Endothelial cell of umbilical vein (primary cell): Measurements from ENCODE around the gene SMS. TPM values are rescaled to one million over a fixed set of nuclear protein-coding genes. Genes with fewer than 3 reads are reported as not detected.

ENCODE experiments used
- BruUV-seq: library from RNA; stranded (reverse); fragments of 400-500 nt; replicated peaks from 2 replicates; lab custom pipeline; 2021; lab: Mats Ljungman, UMichigan
- CTCF ChIA-PET: fragments of 300-600, 350-600 bp; sonication (Branson Sonifier 250); formaldehyde crosslinking; loops from one replicate; lab custom pipeline; 2021; ENCODE audit warnings: antibody characterized with exemption, inconsistent platforms; lab: Charles Lee
- POLR2A ChIA-PET: fragments of 300-600, 350-600 bp; sonication (Branson Sonifier 250); formaldehyde crosslinking; loops from one replicate; lab custom pipeline; 2021; ENCODE audit warnings: antibody characterized with exemption, inconsistent platforms; lab: Charles Lee
- DNase-seq: peaks from one replicate; pipeline ENCODE4 v3.0.0-alpha.2; 2011; ENCODE audit warnings: low read depth, low spot score
- FAIRE-seq: peaks from 2 replicates; lab custom pipeline; 2011; peaks lifted over from hg19 to GRCh38; lab: Jason Lieb, UNC
- H2AFZ ChIP-seq: 2 replicates; pipeline ENCODE4 v1.6.0; 2012; ENCODE audit warnings: low read depth, low read length, control low read depth, inconsistent platforms
- H3K27ac ChIP-seq: 2 replicates; pipeline ENCODE4 v1.5.1; 2011; ENCODE audit warnings: low read depth, mild to moderate bottlenecking, control low read depth, low read length, moderate library complexity; ENCODE audit not compliant: insufficient read depth
- H3K27me3 ChIP-seq, 2 experiments: 2 replicates each; pipeline versions ENCODE4 v1.6.0 to v1.6.1; 2011; ENCODE audit warnings: low read length in 2 of 2, mixed read lengths in 1 of 2; ENCODE audit not compliant: control insufficient read depth in 2 of 2, insufficient read depth in 2 of 2
- H3K36me3 ChIP-seq, 2 experiments: 2 replicates in 1 of 2; 3 replicates in 1 of 2; pipeline ENCODE4 v1.5.1; 2011; ENCODE audit warnings: low read length in 2 of 2, mild to moderate bottlenecking in 1 of 2, moderate library complexity in 1 of 2; ENCODE audit not compliant: control insufficient read depth in 2 of 2, insufficient read depth in 2 of 2; ENCODE audit errors: extremely low read depth in 1 of 2
- H3K4me1 ChIP-seq: 3 replicates; pipeline ENCODE4 v1.5.1; 2011; ENCODE audit warnings: mild to moderate bottlenecking, low read length; ENCODE audit not compliant: control insufficient read depth, insufficient read depth; ENCODE audit errors: extremely low read depth
- H3K4me2 ChIP-seq: 2 replicates; pipeline ENCODE4 v1.6.1; 2011; ENCODE audit warnings: low read length, control low read depth, mixed read lengths; ENCODE audit not compliant: insufficient read depth
- H3K4me3 ChIP-seq, 3 experiments: fragments of 200-600 bp in 1 of 3; sonication (generic), shearing (Covaris generic) in 1 of 3; replicated peaks in 1 of 3; 2 replicates each; pipeline ENCODE4 v1.5.1; 2011 to 2016; ENCODE audit warnings: control low read depth in 3 of 3, low read length in 3 of 3, mild to moderate bottlenecking in 2 of 3, inconsistent platforms in 1 of 3, low read depth in 1 of 3, moderate library complexity in 1 of 3; ENCODE audit not compliant: insufficient read depth in 1 of 3
- H3K79me2 ChIP-seq: 2 replicates; pipeline ENCODE4 v1.6.0; 2012; ENCODE audit warnings: low read length, inconsistent platforms; ENCODE audit not compliant: control insufficient read depth, insufficient read depth
- H3K9ac ChIP-seq: replicated peaks from 2 replicates; pipeline ENCODE3; 2011; ENCODE audit warnings: low read length, control low read depth; ENCODE audit not compliant: insufficient read depth; ENCODE audit errors: extremely low read depth
- H3K9me1 ChIP-seq: replicated peaks from 3 replicates; pipeline ENCODE4 v1.6.0; 2011; ENCODE audit warnings: mild to moderate bottlenecking, low read length; ENCODE audit not compliant: control insufficient read depth, insufficient read depth; ENCODE audit errors: extremely low read depth
- H3K9me3 ChIP-seq: replicated peaks from 2 replicates; pipeline ENCODE4 v1.5.1; 2012; ENCODE audit warnings: low read length, inconsistent platforms; ENCODE audit not compliant: control insufficient read depth, insufficient read depth
- H4K20me1 ChIP-seq: replicated peaks from 2 replicates; pipeline ENCODE3; 2011; ENCODE audit warnings: mild to moderate bottlenecking, low read length; ENCODE audit not compliant: control insufficient read depth, insufficient read depth; ENCODE audit errors: extremely low read depth
- FOS ChIP-seq: IDR thresholded peaks from 2 replicates; pipeline ENCODE4 v1.6.1; 2011; ENCODE audit warnings: mild to moderate bottlenecking, low read length, moderate library complexity, borderline replicate concordance; ENCODE audit not compliant: insufficient read depth
- GATA2 ChIP-seq: IDR thresholded peaks from 2 replicates; pipeline ENCODE4 v1.7.0; 2011; ENCODE audit warnings: low read depth, mild to moderate bottlenecking, moderate library complexity, mixed read lengths, low read length; ENCODE audit not compliant: insufficient read length, insufficient read depth
- JUN ChIP-seq: IDR thresholded peaks from 2 replicates; pipeline ENCODE4 v1.6.1; 2011; ENCODE audit warnings: borderline replicate concordance, low read depth; ENCODE audit not compliant: insufficient read length, insufficient read depth
- POLR2A ChIP-seq: IDR thresholded peaks from 2 replicates; pipeline ENCODE4 v1.6.1; 2012; ENCODE audit warnings: low read depth, mild to moderate bottlenecking, control low read depth, low read length
- dilution Hi-C: fragments of 300-500 bp; cut with MboI; formaldehyde crosslinking; loops from one replicate; pipeline ENCODE4 v1.15.0; 2019; ENCODE audit warnings: low sequenced_read_pairs; ENCODE audit not compliant: extremely low pct_ligation_motif_present
- intact Hi-C: fragments of 100-400 bp; cut with micrococcal nuclease; formaldehyde crosslinking; loops from one replicate; pipeline ENCODE4 v1.10.0; 2022
- polyA plus RNA-seq, 4 experiments: library from polyadenylated mRNA; depleted of rRNA in 3 of 4; stranded (reverse) in 3 of 4; unstranded in 1 of 4; fragments of >200 nt; gene quantifications; 2 replicates each; pipeline versions ENCODE4 v1.2.1 to v1.2.3, GENCODE V29; 2011 to 2012; ENCODE audit warnings: missing spikeins in 1 of 4
- total RNA-seq: library from RNA; stranded (reverse); gene quantifications from 2 replicates; pipeline ENCODE4 v1.2.3, GENCODE V29; 2021
- TF ChIP-seq, protein P1 (sequence below): IDR thresholded peaks from 2 replicates; pipeline ENCODE4 v1.6.1; 2011; ENCODE audit not compliant: insufficient read depth, insufficient read length
- TF ChIP-seq, protein P2 (sequence below), 2 donors: IDR thresholded peaks; 1 replicate in 1 of 2; 2 replicates in 1 of 2; pipeline ENCODE4 v1.5.1; 2011; ENCODE audit warnings: low read length in 2 of 2, mild to moderate bottlenecking in 2 of 2, moderate library complexity in 2 of 2, control low read depth in 1 of 2, inconsistent platforms in 1 of 2, low read depth in 1 of 2; ENCODE audit not compliant: insufficient read depth in 1 of 2; ENCODE audit errors: extremely low read depth in 1 of 2

SMS gene
- total and polyA plus RNA-seq, 2 donors (not counting 3 experiments of a cell fraction or from before 2014, with no cell fraction given) = 57.1 to 173 TPM

DNA sequence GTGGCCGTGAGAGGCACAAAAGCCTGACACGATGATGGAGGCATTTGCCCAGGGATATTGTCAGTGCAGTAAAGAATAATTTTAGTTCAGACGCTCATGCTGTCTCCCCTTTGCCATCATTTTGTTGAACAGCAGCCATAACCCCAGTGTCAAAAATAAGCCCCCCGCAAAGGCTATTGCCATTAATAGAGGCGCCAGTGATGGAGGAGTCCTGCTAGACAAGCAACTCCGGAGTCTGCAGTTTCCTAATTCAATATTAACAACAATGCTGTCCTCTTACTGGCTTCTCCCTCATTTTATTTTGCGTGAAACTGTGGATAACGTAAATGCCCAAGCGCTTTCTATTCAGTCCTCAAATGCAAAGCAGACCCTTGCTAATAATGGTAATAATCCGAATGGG, 603 bp upstream of the SMS start:
- dilution Hi-C loops (no loop called here), intact Hi-C loops (loop anchor here (1.0 kb wide), 2 partner anchors 8 to 13 kb away; no protein-coding TSS in a partner anchor)
- H3K27me3 ChIP-seq = no peaks in the 10 kb centered on the region
- peak; percentile 15 for FAIRE-seq
- H4K20me1 ChIP-seq = no peaks in the 10 kb centered on the region
- peak overlapping the region; percentile 84 for H3K27ac ChIP-seq
- H3K79me2 ChIP-seq = peaks cover 36% of the 10 kb centered on the region
- BruUV-seq = TSS peak; percentile 41
- DNase-seq = no peak
- peak overlapping the region; percentile 51 for H2AFZ ChIP-seq
- peak overlapping the region; percentile 79 for H3K9ac ChIP-seq
- H3K4me2 ChIP-seq = peak overlapping the region; percentile 58
- H3K9me3 ChIP-seq = no peaks in the 10 kb centered on the region
- CTCF ChIA-PET = no interaction called here
- TF ChIP-seq POLR2A (no peak), JUN (no peak), GATA2 (no peak), FOS (no peak)
- TF ChIP-seq, protein P1, sequence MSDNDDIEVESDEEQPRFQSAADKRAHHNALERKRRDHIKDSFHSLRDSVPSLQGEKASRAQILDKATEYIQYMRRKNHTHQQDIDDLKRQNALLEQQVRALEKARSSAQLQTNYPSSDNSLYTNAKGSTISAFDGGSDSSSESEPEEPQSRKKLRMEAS = no peak
- TF ChIP-seq, protein P2, sequence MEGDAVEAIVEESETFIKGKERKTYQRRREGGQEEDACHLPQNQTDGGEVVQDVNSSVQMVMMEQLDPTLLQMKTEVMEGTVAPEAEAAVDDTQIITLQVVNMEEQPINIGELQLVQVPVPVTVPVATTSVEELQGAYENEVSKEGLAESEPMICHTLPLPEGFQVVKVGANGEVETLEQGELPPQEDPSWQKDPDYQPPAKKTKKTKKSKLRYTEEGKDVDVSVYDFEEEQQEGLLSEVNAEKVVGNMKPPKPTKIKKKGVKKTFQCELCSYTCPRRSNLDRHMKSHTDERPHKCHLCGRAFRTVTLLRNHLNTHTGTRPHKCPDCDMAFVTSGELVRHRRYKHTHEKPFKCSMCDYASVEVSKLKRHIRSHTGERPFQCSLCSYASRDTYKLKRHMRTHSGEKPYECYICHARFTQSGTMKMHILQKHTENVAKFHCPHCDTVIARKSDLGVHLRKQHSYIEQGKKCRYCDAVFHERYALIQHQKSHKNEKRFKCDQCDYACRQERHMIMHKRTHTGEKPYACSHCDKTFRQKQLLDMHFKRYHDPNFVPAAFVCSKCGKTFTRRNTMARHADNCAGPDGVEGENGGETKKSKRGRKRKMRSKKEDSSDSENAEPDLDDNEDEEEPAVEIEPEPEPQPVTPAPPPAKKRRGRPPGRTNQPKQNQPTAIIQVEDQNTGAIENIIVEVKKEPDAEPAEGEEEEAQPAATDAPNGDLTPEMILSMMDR (IDR thresholded peaks at IDR 0.05; ENCODE audit: extremely low read depth in 1 of 2, insufficient read depth in 1 of 2, low read depth in 1 of 2, low read length in 2 of 2) = no peak
- peaks cover 31% of the 10 kb centered on the region for H3K4me1 ChIP-seq
- no peaks in the 10 kb centered on the region for H3K9me1 ChIP-seq
- POLR2A ChIA-PET = no interaction called here
- peak overlapping the region in 1 of 3 experiments; percentile 28 for H3K4me3 ChIP-seq
- H3K36me3 ChIP-seq = peaks cover 0 to under 1% of the 10 kb centered on the region in 2 experiments
